Measurements from ENCODE around the gene TBR1.

TBR1 gene

GRCh38 chr2:161420406-161421074 lies 4.4 kb downstream of the TBR1 start:
- H3K36me3 Mint-ChIP-seq = peaks cover 2% of the 10 kb centered on the region
- H3K4me1 Mint-ChIP-seq = peaks cover 48% of the 10 kb centered on the region
- H3K9me3 Mint-ChIP-seq = peaks cover 11% of the 10 kb centered on the region
- no peak overlapping the region for H3K4me3 Mint-ChIP-seq
- H3K27me3 Mint-ChIP-seq = peaks cover 84% of the 10 kb centered on the region
- H3K27ac Mint-ChIP-seq = peak overlapping the region; percentile 37

- no peak overlapping the region for H3K27ac Mint-ChIP-seq
- peaks cover 16% of the 10 kb centered on the region for H3K9me3 Mint-ChIP-seq
- H3K27me3 Mint-ChIP-seq = peaks cover 82% of the 10 kb centered on the region
- peaks cover 3% of the 10 kb centered on the region for H3K36me3 Mint-ChIP-seq
- no peak overlapping the region for H3K4me3 Mint-ChIP-seq
- peaks cover 40% of the 10 kb centered on the region for H3K4me1 Mint-ChIP-seq
Observed at GRCh38 chr2:161421686-161422085, 5.6 kb downstream of the TBR1 start.

GRCh38 chr2:161422816-161423403 lies 6.8 kb downstream of the TBR1 start:
- H3K4me1 Mint-ChIP-seq = peaks cover 38% of the 10 kb centered on the region
- peaks cover 16% of the 10 kb centered on the region for H3K9me3 Mint-ChIP-seq
- H3K27me3 Mint-ChIP-seq = peaks cover 80% of the 10 kb centered on the region
- H3K36me3 Mint-ChIP-seq = peaks cover 9% of the 10 kb centered on the region
- no peak overlapping the region for H3K27ac Mint-ChIP-seq
- H3K4me3 Mint-ChIP-seq = peak overlapping the region; percentile 23

GRCh38 chr2:161423421-161424393 lies 7.6 kb downstream of the TBR1 start:
- H3K4me3 Mint-ChIP-seq = peak overlapping the region; percentile 79
- peaks cover 9% of the 10 kb centered on the region for H3K36me3 Mint-ChIP-seq
- peaks cover 77% of the 10 kb centered on the region for H3K27me3 Mint-ChIP-seq
- H3K4me1 Mint-ChIP-seq = peaks cover 36% of the 10 kb centered on the region
- H3K9me3 Mint-ChIP-seq = peaks cover 16% of the 10 kb centered on the region
- peak overlapping the region; percentile 90 for H3K27ac Mint-ChIP-seq

- Mint-ChIP-seq H3K4me1 (peaks cover 30% of the 10 kb centered on the region), H3K27me3 (peaks cover 76% of the 10 kb centered on the region), H3K9me3 (peaks cover 16% of the 10 kb centered on the region), H3K27ac (peak overlapping the region; percentile 90), H3K4me3 (peak overlapping the region; percentile 79), H3K36me3 (peaks cover 9% of the 10 kb centered on the region)
Observed at GRCh38 chr2:161424394-161424769, 8.3 kb downstream of the TBR1 start.

- Mint-ChIP-seq H3K36me3 (peaks cover 9% of the 10 kb centered on the region), H3K27me3 (peaks cover 76% of the 10 kb centered on the region), H3K4me1 (peaks cover 28% of the 10 kb centered on the region), H3K27ac (peak overlapping the region; percentile 36), H3K9me3 (peaks cover 16% of the 10 kb centered on the region), H3K4me3 (peak overlapping the region; percentile 79)
Observed at GRCh38 chr2:161424891-161425727, 9.0 kb downstream of the TBR1 start.

- Mint-ChIP-seq H3K4me1 (peaks cover 28% of the 10 kb centered on the region), H3K4me3 (no peak overlapping the region), H3K27ac (no peak overlapping the region), H3K27me3 (peaks cover 73% of the 10 kb centered on the region), H3K36me3 (peaks cover 9% of the 10 kb centered on the region), H3K9me3 (peaks cover 16% of the 10 kb centered on the region)
Observed at GRCh38 chr2:161425728-161426454, 9.8 kb downstream of the TBR1 start.

- peaks cover 28% of the 10 kb centered on the region for H3K4me1 Mint-ChIP-seq
- H3K4me3 Mint-ChIP-seq = no peak overlapping the region
- peaks cover 16% of the 10 kb centered on the region for H3K9me3 Mint-ChIP-seq
- peaks cover 9% of the 10 kb centered on the region for H3K36me3 Mint-ChIP-seq
- H3K27ac Mint-ChIP-seq = no peak overlapping the region
- peaks cover 70% of the 10 kb centered on the region for H3K27me3 Mint-ChIP-seq
Observed at GRCh38 chr2:161426455-161426921, 10.4 kb downstream of the TBR1 start.

- H3K27ac Mint-ChIP-seq = peak overlapping the region; percentile 76
- H3K4me3 Mint-ChIP-seq = peak overlapping the region; percentile 61
- H3K36me3 Mint-ChIP-seq = peaks cover 9% of the 10 kb centered on the region
- H3K27me3 Mint-ChIP-seq = peaks cover 69% of the 10 kb centered on the region
- peaks cover 28% of the 10 kb centered on the region for H3K4me1 Mint-ChIP-seq
- peaks cover 16% of the 10 kb centered on the region for H3K9me3 Mint-ChIP-seq
Observed at GRCh38 chr2:161426922-161427663, 11.0 kb downstream of the TBR1 start.

- peaks cover 11% of the 10 kb centered on the region for H3K9me3 Mint-ChIP-seq
- H3K4me1 Mint-ChIP-seq = peaks cover 25% of the 10 kb centered on the region
- H3K4me3 Mint-ChIP-seq = peak overlapping the region; percentile 61
- peaks cover 9% of the 10 kb centered on the region for H3K36me3 Mint-ChIP-seq
- H3K27ac Mint-ChIP-seq = peak overlapping the region; percentile 76
- H3K27me3 Mint-ChIP-seq = peaks cover 66% of the 10 kb centered on the region
Observed at GRCh38 chr2:161427664-161428587, 11.8 kb downstream of the TBR1 start.

GRCh38 chr2:161430386-161430785 lies 14.3 kb downstream of the TBR1 start:
- peaks cover 5% of the 10 kb centered on the region for H3K9me3 Mint-ChIP-seq
- H3K27me3 Mint-ChIP-seq = peaks cover 64% of the 10 kb centered on the region
- no peak overlapping the region for H3K27ac Mint-ChIP-seq
- peaks cover 13% of the 10 kb centered on the region for H3K4me1 Mint-ChIP-seq
- H3K36me3 Mint-ChIP-seq = peaks cover 7% of the 10 kb centered on the region
- H3K4me3 Mint-ChIP-seq = no peak overlapping the region

GRCh38 chr2:161432107-161432506 lies 16.0 kb downstream of the TBR1 start:
- Mint-ChIP-seq H3K4me1 (peaks cover 7% of the 10 kb centered on the region), H3K9me3 (no peaks in the 10 kb centered on the region), H3K4me3 (no peak overlapping the region), H3K27ac (no peak overlapping the region), H3K36me3 (peaks cover 5% of the 10 kb centered on the region), H3K27me3 (peaks cover 62% of the 10 kb centered on the region)

- H3K27me3 Mint-ChIP-seq = peaks cover 58% of the 10 kb centered on the region
- no peak overlapping the region for H3K27ac Mint-ChIP-seq
- H3K36me3 Mint-ChIP-seq = no peaks in the 10 kb centered on the region
- no peak overlapping the region for H3K4me3 Mint-ChIP-seq
- H3K9me3 Mint-ChIP-seq = no peaks in the 10 kb centered on the region
- H3K4me1 Mint-ChIP-seq = no peaks in the 10 kb centered on the region
Observed at GRCh38 chr2:161434118-161434517, 18.0 kb downstream of the TBR1 start.
